Endothelial cell (in vitro differentiated cells): ENCODE measurements around the gene CSTB. TPM values are rescaled to one million over a fixed set of nuclear protein-coding genes. Genes with fewer than 3 reads are reported as not detected.

Experiments used
- DNase-seq: peaks from one replicate; pipeline ENCODE4 v3.0.0; 2021; ENCODE audit warnings: low spot score
- H3K27ac Mint-ChIP-seq: one replicate; pipeline ENCODE4 v1.8.0; 2021; ENCODE audit warnings: mixed read lengths, inconsistent platforms; ENCODE audit not compliant: unreplicated experiment
- H3K27me3 Mint-ChIP-seq: one replicate; pipeline ENCODE4 v1.8.0; 2021; ENCODE audit warnings: mild to moderate bottlenecking, moderate library complexity, mixed read lengths, inconsistent platforms; ENCODE audit not compliant: unreplicated experiment
- H3K36me3 Mint-ChIP-seq: one replicate; pipeline ENCODE4 v1.8.0; 2021; ENCODE audit warnings: mild to moderate bottlenecking, low read depth, mixed read lengths, inconsistent platforms; ENCODE audit not compliant: unreplicated experiment
- H3K4me1 Mint-ChIP-seq: one replicate; pipeline ENCODE4 v1.8.0; 2021; ENCODE audit warnings: mild to moderate bottlenecking, mixed read lengths, inconsistent platforms; ENCODE audit not compliant: unreplicated experiment
- H3K4me3 Mint-ChIP-seq: one replicate; pipeline ENCODE4 v1.8.0; 2021; ENCODE audit warnings: mild to moderate bottlenecking, mixed read lengths, inconsistent platforms; ENCODE audit not compliant: unreplicated experiment
- H3K9me3 Mint-ChIP-seq: one replicate; pipeline ENCODE4 v1.8.0; 2021; ENCODE audit warnings: mixed read lengths, inconsistent platforms; ENCODE audit not compliant: unreplicated experiment
- CTCF ChIP-seq: fragments of 200-600 bp; sonication (generic); IDR thresholded peaks from one replicate; pipeline ENCODE4 v1.5.0; 2021; ENCODE audit warnings: antibody characterized with exemption; ENCODE audit not compliant: unreplicated experiment
- total RNA-seq: library from RNA; stranded (reverse); fragmentation: NEBNext Ultra II Directional; extraction: Animal tissue kit (Norgen Biotek cat#: 25700); gene quantifications from one replicate; pipeline ENCODE4 v1.2.1, GENCODE V29; 2021; ENCODE audit not compliant: unreplicated experiment

CSTB gene
- total RNA-seq, 1 donor from 2014 or later = 66.5 TPM

DNA sequence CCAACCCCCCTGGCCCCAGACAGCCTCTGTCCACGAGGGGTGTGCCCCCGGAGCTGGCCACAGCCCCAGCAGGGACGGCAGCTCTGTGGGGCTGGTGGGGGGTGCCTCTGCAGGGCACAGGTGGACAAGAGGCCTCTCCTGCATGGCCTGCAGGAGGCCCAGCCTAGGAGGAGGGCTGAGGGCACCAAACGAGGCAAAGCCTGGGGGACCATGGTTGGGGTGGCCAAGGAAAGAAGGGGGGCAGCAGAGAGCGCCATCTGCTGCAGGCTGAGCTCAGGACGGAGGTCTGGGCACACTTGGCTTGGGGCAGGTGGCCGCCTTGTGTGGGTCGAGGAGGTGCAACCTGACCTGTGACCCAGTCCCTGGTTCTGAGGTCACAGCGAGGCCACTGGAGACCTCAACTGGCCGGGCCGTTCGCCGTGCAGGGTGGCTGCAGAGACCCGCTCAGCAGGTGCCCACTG is 40.5 kb upstream of the CSTB start:
- Mint-ChIP-seq H3K4me1 (peaks cover 12% of the 10 kb centered on the region), H3K9me3 (no peaks in the 10 kb centered on the region), H3K4me3 (no peak overlapping the region), H3K36me3 (peaks cover 6% of the 10 kb centered on the region), H3K27me3 (peaks cover 12% of the 10 kb centered on the region), H3K27ac (no peak overlapping the region)
- no peak for DNase-seq
- no peak for TF ChIP-seq CTCF

- Mint-ChIP-seq H3K4me1 (peaks cover 12% of the 10 kb centered on the region), H3K4me3 (no peak overlapping the region), H3K9me3 (no peaks in the 10 kb centered on the region), H3K27ac (no peak overlapping the region), H3K36me3 (peaks cover 6% of the 10 kb centered on the region), H3K27me3 (peaks cover 12% of the 10 kb centered on the region)
- DNase-seq = no peak
- TF ChIP-seq CTCF = no peak
Observed at GRCh38 chr21:43815991-43816390, 39.9 kb upstream of the CSTB start.

GRCh38 chr21:43815107-43815613 is 39.1 kb upstream of the CSTB start:
- Mint-ChIP-seq H3K4me3 (no peak overlapping the region), H3K4me1 (peaks cover 12% of the 10 kb centered on the region), H3K36me3 (peaks cover 6% of the 10 kb centered on the region), H3K9me3 (no peaks in the 10 kb centered on the region), H3K27ac (no peak overlapping the region), H3K27me3 (peaks cover 12% of the 10 kb centered on the region)
- DNase-seq = no peak
- no peak for TF ChIP-seq CTCF

- H3K27ac Mint-ChIP-seq = no peak overlapping the region
- no peak overlapping the region for H3K4me3 Mint-ChIP-seq
- H3K4me1 Mint-ChIP-seq = peaks cover 12% of the 10 kb centered on the region
- TF ChIP-seq CTCF = no peak
- DNase-seq = no peak
- peaks cover 12% of the 10 kb centered on the region for H3K27me3 Mint-ChIP-seq
- no peaks in the 10 kb centered on the region for H3K9me3 Mint-ChIP-seq
- H3K36me3 Mint-ChIP-seq = peaks cover 6% of the 10 kb centered on the region
Observed at GRCh38 chr21:43814215-43815106, 38.4 kb upstream of the CSTB start.

- Mint-ChIP-seq H3K9me3 (no peaks in the 10 kb centered on the region), H3K4me1 (peaks cover 7% of the 10 kb centered on the region), H3K4me3 (no peak overlapping the region), H3K27me3 (peaks cover 11% of the 10 kb centered on the region), H3K36me3 (peaks cover under 1% of the 10 kb centered on the region), H3K27ac (no peak overlapping the region)
- no peak for TF ChIP-seq CTCF
- DNase-seq = no peak
Observed at GRCh38 chr21:43813656-43813980, 37.5 kb upstream of the CSTB start.
